C4-2B (cell line): ENCODE measurements around the gene RNF224.

Experiments
- H3K27ac ChIP-seq: fragments of 450-650 bp; 2 replicates; pipeline ENCODE4 v1.5.1; 2017
- ZFX ChIP-seq: fragments of 450-650 bp; IDR thresholded peaks from 2 replicates; pipeline ENCODE4 v1.6.1; 2017
- TF ChIP-seq, protein P1 (sequence below): fragments of 450-650 bp; conservative IDR thresholded peaks from 2 replicates; pipeline ENCODE4 v1.5.1; 2017; ENCODE audit warnings: mild to moderate bottlenecking

RNF224 gene

DNA sequence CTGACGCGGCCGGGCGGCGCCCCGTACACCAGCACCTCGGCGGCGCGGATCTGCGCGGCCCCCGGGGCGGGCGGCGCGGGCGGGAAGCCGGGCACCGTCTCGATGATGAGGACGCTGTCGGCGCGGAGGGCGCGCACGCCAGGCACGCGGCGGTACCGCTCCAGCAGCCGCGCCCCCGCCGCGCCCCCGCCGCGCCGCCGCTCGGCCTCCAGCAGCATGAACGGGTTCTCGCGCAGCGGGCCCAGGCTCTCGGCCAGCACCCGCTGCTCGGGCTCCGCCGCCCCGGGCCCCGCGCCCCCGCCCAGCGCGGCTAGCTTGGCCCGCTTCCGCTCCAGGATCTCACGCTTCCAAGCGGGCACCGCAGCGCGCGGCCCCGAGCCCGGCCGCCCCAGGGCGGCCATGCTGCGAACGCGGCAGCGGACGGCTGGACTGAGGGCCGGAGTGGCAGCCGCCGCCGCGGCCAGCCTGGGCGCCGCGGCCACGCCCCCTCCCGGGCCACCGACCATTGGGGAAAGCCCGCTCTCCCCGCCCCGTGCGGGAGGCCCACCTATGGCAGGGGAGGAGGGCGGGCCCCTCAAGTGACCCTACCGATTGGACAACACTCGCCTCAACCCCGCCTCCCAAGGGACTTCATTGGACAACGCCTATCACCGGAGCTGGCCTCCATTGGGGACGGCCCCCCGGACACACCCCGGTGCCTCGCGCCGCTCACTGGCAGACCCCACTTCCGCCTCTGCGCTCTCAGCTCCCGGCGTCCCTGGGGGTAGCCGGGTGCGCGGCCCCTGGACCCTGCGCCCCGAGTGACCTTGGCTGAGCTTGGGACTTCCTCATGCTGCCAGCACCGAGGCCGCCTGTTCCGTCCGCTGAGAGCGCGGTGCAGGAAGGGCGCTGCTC, 26.7 kb upstream of the RNF224 start, which contains the start of gene TPRN:
TPRN (minus strand) TSS at position 431 of the 894 bp plus-strand sequence; CDS start at position 401, 30 bp downstream.
- H3K27ac ChIP-seq: peak within 1 kb of the TSS; percentile 85
- TF ChIP-seq ZFX: peak; percentile 69; the same call in 1 of the 2 replicates
- TF ChIP-seq, protein P1, sequence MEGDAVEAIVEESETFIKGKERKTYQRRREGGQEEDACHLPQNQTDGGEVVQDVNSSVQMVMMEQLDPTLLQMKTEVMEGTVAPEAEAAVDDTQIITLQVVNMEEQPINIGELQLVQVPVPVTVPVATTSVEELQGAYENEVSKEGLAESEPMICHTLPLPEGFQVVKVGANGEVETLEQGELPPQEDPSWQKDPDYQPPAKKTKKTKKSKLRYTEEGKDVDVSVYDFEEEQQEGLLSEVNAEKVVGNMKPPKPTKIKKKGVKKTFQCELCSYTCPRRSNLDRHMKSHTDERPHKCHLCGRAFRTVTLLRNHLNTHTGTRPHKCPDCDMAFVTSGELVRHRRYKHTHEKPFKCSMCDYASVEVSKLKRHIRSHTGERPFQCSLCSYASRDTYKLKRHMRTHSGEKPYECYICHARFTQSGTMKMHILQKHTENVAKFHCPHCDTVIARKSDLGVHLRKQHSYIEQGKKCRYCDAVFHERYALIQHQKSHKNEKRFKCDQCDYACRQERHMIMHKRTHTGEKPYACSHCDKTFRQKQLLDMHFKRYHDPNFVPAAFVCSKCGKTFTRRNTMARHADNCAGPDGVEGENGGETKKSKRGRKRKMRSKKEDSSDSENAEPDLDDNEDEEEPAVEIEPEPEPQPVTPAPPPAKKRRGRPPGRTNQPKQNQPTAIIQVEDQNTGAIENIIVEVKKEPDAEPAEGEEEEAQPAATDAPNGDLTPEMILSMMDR: no peak

DNA sequence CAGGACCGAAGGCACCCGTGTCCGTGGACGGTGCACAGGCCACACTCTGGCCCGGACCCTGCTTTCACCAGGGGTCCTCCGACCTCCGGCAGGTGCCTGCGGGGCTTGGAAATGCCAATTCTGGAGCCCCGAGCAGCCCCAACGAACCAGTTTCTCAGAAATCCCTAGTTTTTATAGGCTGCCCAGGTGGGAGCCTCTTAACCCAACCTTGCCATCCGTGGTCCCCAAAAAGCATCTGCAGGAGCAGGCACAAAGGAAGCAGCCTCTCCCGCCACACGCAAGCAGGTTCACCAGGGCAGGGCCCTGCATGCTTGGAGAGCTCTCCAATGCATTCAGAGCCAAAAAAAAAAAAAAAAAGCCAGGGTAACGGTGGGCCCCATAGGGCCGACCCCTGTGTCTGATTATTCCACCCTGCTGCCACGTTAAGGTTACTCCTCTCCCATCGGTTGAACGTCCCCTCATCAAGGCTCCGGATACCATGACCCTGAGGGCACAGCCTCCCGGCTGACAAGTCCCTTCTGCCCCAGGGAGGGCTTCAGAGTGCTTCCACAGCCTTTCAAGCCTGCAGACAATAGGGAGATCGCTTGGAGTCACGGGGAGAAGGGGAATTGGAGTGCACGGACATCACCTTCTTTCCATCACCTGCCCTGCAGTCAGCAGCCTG, 26.0 kb upstream of the RNF224 start:
- TF ChIP-seq ZFX: no peak
- TF ChIP-seq, protein P1: no peak
- peak overlapping the region; percentile 85 for H3K27ac ChIP-seq

DNA sequence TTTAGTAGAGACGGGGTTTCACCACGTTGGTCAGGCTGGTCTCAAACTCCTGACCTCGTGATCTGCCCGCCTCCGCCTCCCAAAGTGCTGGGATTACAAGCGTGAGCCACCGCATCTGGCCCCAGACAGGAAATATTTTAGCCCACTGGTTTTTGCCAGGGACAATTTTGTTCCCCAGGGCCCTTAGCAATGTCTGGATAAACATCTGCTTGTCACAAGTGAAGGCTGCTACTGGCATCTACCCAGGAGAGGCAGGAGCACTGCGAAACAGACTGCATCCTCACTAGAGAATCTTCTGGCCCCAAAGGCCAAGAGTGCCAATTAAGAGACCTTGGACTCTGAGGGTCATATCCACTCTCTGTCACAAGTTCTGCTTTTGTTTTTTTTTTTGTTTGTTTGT, 24.3 kb upstream of the RNF224 start:
- TF ChIP-seq, protein P1: no peak
- no peak for TF ChIP-seq ZFX
- H3K27ac ChIP-seq: no peak overlapping the region

DNA sequence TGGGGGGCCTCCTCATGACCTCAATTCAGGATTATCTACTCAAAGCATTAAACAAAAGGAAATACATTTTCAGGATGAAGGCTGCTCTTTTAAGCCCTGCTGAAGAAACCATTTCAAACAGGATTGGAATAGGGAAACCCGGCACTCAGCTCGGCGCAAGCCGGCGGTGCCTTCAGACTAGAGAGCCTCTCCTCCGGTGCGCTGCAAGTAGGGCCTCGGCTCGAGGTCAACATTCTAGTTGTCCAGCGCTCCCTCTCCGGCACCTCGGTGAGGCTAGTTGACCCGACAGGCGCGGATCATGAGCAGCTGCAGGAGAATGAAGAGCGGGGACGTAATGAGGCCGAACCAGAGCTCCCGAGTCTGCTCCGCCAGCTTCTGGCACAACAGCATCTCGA, 22.6 kb upstream of the RNF224 start:
- TF ChIP-seq ZFX: no peak
- TF ChIP-seq, protein P1: no peak
- peak overlapping the region; percentile 86 for H3K27ac ChIP-seq

GRCh38 chr9:137205126-137206069, 21.9 kb upstream of the RNF224 start, which contains the start of the genes NDOR1 and TMEM203:
Gene NDOR1 (plus strand): TSS chr9:137205700. CDS start chr9:137205778, 78 bp downstream.
Gene TMEM203 (minus strand): TSS chr9:137205648. CDS start chr9:137205414, 234 bp downstream.
- TF ChIP-seq, protein P1: no peak
- TF ChIP-seq ZFX: peak; percentile 95; the same call in 1 of the 2 replicates
- H3K27ac ChIP-seq: peak within 1 kb of the TSS; percentile 86

DNA sequence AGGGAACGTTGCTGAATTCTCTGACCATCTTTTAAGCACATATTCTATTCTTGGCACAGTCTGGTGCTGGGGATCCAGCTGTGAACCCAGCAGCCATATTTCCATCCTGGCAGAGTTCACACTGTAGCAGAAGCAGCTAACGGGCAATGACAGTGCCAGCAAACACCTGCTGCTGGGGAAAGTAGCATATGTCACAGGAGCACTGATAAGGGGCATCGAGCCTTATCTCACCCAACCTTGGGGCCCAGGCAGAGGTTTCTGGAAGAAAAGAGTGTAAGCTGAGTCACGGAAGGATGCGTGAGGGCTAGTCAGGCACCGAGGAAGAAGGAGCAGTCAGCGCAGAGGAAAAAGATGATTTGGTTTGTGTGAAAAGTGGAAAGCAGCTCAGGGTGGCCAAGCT, 20.7 kb upstream of the RNF224 start:
- 0 out of 2 replicates have a peak overlapping the region, but pooled peaks have one; percentile 86 for H3K27ac ChIP-seq
- TF ChIP-seq, protein P1: no peak
- TF ChIP-seq ZFX: no peak
